GM18873 (cell line): ENCODE results near the gene FOXP1.

Experiments
- ATAC-seq: cut with Tn5 transposase; IDR thresholded peaks from one replicate; pipeline ENCODE4 v1.9.1; 2021; ENCODE audit warnings: mild to moderate bottlenecking, moderate library complexity, moderate number of reproducible peaks; ENCODE audit not compliant: unreplicated experiment, low FRiP score

FOXP1 gene

GRCh38 chr3:71172189-71172588, 411.3 kb downstream of the FOXP1 start:
- ATAC-seq = no peak

DNA sequence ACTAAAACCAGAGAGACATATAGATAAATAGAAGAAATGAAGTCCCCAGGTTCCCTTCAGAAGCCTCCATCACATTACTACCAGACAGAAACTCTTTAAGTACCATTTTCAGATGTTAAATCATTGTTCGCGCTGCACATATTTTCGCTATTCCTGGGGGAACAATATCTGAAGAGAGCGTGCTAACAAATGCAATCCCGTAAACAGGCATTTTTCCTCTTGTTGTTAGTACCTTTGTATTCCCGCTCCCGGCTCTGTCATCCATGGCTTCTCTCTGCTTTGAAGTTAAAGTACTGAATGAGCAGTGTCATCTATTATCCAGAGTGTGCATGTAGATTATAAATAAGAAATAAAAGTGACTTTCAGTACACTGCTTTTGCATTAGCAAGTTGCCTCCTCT, 412.3 kb downstream of the FOXP1 start:
- ATAC-seq = no peak

DNA sequence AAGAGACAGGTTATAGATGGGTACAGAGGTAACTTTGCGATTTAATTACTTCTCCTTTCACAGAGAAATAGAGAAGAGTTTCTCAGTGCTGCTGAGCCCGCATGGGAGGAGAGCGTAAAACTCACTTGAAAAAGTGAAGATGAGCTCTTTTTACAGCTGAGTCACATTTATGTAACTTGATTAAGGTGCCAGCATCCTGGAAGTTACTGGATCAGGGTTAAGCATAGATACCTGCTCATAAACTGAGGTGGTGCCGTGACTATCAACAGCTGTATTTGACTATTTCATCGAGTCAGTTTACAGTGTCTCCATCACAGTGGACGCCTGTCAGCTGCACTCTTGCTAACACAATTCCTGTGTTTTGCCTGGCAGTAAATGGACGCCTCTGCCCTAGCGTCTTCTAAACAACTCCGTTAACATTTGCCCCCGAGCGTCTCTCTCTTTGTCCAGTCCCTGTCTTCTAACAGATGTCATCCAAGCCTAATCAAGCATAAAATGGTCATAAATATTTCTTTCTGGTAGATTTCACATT, 414.6 kb downstream of the FOXP1 start:
- no peak for ATAC-seq

- no peak for ATAC-seq
Observed at GRCh38 chr3:71168121-71168721, 415.3 kb downstream of the FOXP1 start.

GRCh38 chr3:71166339-71167240, 416.9 kb downstream of the FOXP1 start:
- ATAC-seq = no peak

DNA sequence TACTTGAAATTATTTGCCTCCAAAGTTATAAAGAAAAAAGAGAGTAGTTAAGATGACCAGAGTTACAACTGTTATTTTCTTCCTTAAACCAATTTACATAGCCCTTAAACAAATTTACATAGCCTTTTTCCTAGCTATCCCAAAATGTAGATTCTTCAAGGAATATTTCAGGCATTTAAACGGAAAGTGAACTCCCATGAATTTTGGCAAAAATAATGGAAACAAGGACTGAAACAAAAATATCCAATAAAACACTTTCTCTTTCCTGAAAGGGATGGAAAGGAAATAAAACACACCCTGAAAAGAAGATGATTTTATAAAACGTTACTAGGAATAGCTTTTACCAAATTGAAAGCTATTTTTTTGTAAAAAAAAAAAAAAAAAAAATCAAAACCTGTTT, 418.6 kb downstream of the FOXP1 start:
- ATAC-seq = no peak

GRCh38 chr3:71163198-71163918, 420.2 kb downstream of the FOXP1 start:
- no peak for ATAC-seq

- ATAC-seq = no peak
Observed at GRCh38 chr3:71162221-71162620, 421.3 kb downstream of the FOXP1 start.

DNA sequence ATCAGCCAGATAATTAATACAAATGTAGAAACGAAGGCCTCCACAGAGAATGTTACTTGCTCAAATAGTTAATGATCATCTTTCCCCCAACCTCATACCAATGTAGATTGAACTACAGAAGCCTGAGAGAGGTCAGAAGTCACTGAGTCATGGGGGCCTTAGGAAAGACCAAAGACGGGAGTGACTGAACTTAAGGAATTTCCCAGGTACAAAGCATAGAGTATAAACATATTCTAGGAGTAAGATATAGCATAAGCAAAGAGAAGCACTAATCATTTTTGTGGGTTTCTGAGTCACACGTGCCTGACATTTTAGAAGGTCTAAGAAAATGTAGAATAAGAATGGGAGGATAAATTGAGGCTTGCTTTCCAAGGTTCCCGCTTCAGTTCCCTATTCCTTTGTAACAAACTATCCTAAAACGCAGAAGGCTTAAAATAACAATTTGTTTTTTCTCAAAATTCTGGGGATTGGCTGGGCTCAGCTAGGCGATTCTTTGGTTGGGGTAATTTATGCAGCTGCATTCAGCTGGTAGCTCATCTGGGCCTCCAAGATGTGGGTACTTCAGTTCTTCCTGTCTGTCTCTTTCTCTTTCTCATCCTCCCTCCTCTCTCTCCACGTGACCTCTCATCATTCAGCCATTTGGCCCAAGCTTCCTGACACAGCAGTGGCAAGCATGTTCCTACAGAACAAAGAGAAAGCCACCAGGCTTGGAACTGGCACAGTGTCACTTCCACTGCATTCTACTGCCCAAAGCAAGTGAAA, 422.6 kb downstream of the FOXP1 start:
- ATAC-seq = no peak

- no peak for ATAC-seq
Observed at GRCh38 chr3:71156062-71156665, 427.4 kb downstream of the FOXP1 start.

GRCh38 chr3:71154846-71155245, 428.7 kb downstream of the FOXP1 start:
- ATAC-seq = no peak

DNA sequence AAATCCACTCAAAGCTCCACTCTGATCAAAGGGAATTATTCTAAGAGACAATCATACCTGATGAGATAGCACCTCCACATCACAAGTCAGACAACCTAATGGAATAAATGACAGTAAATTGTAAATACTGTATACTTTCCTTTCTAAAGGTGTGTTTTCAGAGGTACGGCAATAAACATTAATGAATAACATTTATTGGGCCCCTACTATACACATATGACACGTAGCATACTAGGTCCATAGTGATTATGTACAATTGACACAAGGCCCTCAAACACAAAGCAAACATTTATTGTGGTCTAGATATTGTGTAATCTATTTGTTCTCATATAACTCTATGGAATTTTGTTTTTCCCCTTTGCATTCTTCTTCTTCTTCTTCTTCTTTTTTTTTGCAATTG, 429.8 kb downstream of the FOXP1 start:
- no peak for ATAC-seq

- no peak for ATAC-seq
Observed at GRCh38 chr3:71152892-71153265, 430.6 kb downstream of the FOXP1 start.

- no peak for ATAC-seq
Observed at GRCh38 chr3:71152039-71152891, 431.3 kb downstream of the FOXP1 start.

DNA sequence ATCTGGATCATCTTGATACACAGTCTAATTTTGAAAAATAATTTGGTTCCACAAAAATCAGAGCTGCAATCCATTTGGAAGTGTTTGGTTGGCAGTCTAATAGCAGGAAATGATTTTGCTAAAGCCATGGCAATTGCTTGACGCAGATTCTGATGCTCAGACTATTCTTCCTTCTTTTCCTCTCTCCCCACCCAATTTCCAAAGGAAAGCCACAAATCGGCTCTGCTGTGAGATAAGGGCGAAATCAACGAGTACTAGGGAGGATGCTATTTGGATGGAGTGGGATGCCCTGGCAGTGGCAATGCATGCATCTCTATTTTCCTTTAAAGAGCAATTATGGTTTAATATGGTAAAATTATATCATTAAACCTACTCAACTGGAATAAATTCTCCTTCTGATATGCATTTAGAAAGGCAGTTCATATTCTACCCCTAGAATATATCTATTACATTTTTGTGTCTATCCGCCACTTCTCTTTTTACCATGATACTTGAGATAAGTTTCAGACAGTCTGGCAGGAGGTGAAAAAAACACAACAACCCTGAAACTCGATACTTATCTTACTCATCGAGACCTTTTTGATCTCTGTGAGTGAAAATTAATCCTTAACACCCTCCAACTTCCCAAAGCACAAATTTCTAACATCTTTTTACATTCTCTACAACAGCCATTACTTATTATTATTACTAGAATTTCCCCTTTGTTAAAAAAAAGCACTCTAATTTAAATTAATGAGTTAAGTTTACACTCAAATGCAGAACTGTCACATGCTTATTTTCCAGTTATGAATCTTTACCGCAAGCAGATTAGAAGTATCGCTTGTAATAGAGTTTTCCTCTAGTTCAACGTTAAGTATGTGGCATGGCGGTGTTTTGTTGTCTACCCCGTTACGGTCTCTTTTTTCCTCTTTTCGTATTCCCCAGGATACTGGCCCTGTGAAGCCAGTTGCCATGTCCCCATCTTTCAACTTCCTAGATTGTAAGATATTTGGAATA, 433.3 kb downstream of the FOXP1 start:
- peak; percentile 72 for ATAC-seq

DNA sequence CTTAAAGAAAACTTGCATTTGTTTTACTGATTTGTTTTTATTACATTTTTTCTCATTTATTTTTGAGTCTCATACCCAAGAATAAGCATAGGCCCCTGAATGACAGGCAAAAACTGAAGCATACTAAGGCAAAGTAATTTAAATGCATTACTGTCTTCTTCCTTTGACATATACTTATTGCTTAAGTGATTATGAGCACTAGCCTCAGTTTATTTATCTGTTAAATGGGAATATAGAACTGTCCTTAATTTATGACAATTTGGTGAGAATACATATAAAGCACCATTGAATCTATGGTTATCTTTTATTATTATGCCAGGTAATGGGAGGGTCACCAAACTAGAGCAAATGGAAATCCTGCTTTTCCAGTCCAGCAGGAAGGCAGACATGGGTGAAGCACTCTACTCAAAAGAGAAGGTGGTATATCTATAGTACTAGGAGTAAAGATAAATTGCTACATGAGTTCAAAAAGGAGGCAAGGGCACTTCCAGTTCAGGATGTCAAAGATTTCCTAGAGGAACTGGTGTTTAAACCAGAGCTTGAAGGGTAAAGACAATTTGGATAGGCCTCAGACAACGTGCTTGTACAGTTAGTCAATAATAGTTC, 435.0 kb downstream of the FOXP1 start:
- ATAC-seq = no peak

- no peak for ATAC-seq
Observed at GRCh38 chr3:71146673-71147072, 436.9 kb downstream of the FOXP1 start.

DNA sequence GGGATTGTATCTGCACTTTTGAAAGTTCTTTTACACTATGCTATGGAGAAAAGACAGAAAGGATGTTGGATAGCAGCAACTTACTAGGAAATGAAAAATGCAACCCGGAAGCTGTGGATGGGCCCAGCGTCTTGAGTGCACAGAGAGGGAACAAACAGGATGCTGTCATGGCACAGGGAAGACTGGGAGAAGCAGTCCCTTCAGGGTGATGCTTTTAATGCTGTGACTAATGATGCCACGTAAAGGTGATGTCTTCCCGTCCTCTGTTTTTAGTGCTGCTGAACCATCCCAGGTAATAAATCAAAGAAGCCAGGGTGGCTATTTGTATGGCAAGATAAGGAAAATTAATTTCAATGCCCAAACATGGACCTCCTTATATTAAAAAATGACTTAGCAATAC, 437.6 kb downstream of the FOXP1 start:
- no peak for ATAC-seq
